PC-3 (cell line): ENCODE results near the gene PDE3B. TPM values are rescaled to one million over a fixed set of nuclear protein-coding genes. Genes with fewer than 3 reads are reported as not detected.

Experiments
- ATAC-seq: fragments of 200-7000 bp; cut with Tn5 transposase; 2 replicates; pipeline ENCODE4 v1.9.1; 2020; ENCODE audit warnings: mild to moderate bottlenecking, moderate library complexity
- BruUV-seq: library from RNA; stranded (reverse); fragments of 400-500 nt; replicated peaks from 2 replicates; lab custom pipeline; 2021; lab: Mats Ljungman, UMichigan
- CTCF ChIA-PET: fragments of 300-600 bp; sonication (Branson Sonifier 250); formaldehyde crosslinking; loops from one replicate; lab custom pipeline; 2022; ENCODE audit warnings: antibody characterized with exemption; lab: Charles Lee
- POLR2A ChIA-PET: fragments of 300-600 bp; sonication (Branson Sonifier 250); formaldehyde crosslinking; loops from one replicate; lab custom pipeline; 2022; ENCODE audit warnings: antibody characterized with exemption; ENCODE audit not compliant: unreplicated experiment; lab: Charles Lee
- DNase-seq: peaks from one replicate; pipeline ENCODE4 v3.0.0-alpha.2; 2015
- H2AFZ ChIP-seq: fragments of 300-600 bp; sonication (generic); 2 replicates; pipeline ENCODE4 v1.6.0; 2016; ENCODE audit warnings: antibody characterized with exemption, low read length
- H3F3A ChIP-seq: fragments of 300-600 bp; sonication (generic); one replicate; pipeline ENCODE4 v1.6.0; 2017; ENCODE audit warnings: antibody characterized with exemption, low read length, control low read depth, mild to moderate bottlenecking; ENCODE audit not compliant: unreplicated experiment
- H3K27ac ChIP-seq: fragments of 300-600 bp; sonication (generic); 2 replicates; pipeline ENCODE4 v1.5.1; 2016; ENCODE audit warnings: mild to moderate bottlenecking, low read length
- H3K27me3 ChIP-seq: fragments of 300-600 bp; sonication (generic); 2 replicates; pipeline ENCODE4 v1.6.1; 2016; ENCODE audit warnings: low read length, mixed read lengths
- H3K36me3 ChIP-seq: fragments of 300-600 bp; sonication (generic); 2 replicates; pipeline ENCODE4 v1.6.1; 2016; ENCODE audit warnings: low read depth, mixed run types, low read length, mixed read lengths
- H3K4me1 ChIP-seq: fragments of 300-600 bp; sonication (generic); 2 replicates; pipeline ENCODE4 v1.5.1; 2016; ENCODE audit warnings: low read length; ENCODE audit not compliant: insufficient read depth
- H3K4me2 ChIP-seq: fragments of 300-600 bp; sonication (generic); 2 replicates; pipeline ENCODE4 v1.6.0; 2016; ENCODE audit warnings: low read length
- H3K4me3 ChIP-seq: fragments of 300-600 bp; sonication (generic); 2 replicates; pipeline ENCODE4 v1.5.1; 2016; ENCODE audit warnings: mild to moderate bottlenecking, low read length, mixed read lengths
- H3K79me2 ChIP-seq: fragments of 300-600 bp; sonication (generic); 2 replicates; pipeline ENCODE4 v1.6.1; 2017; ENCODE audit warnings: low read length, mixed read lengths
- H3K9ac ChIP-seq: fragments of 300-600 bp; sonication (generic); 2 replicates; pipeline ENCODE4 v1.6.0; 2016; ENCODE audit warnings: mild to moderate bottlenecking, low read length
- H3K9me2 ChIP-seq: fragments of 300-600 bp; sonication (generic); replicated peaks from 2 replicates; pipeline ENCODE4 v1.6.1; 2016; ENCODE audit warnings: mixed run types, low read length, mixed read lengths
- H3K9me3 ChIP-seq: fragments of 300-600 bp; sonication (generic); 2 replicates; pipeline ENCODE4 v1.6.1; 2016; ENCODE audit warnings: low read length, mixed read lengths
- H4K20me1 ChIP-seq: fragments of 300-600 bp; sonication (generic); 2 replicates; pipeline ENCODE4 v1.6.1; 2016; ENCODE audit warnings: low read length, mixed read lengths
- CTCF ChIP-seq: fragments of 300-600 bp; sonication (generic); conservative IDR thresholded peaks from 2 replicates; pipeline ENCODE4 v1.5.1; 2017; ENCODE audit warnings: antibody characterized with exemption, low read depth, mild to moderate bottlenecking, low read length
- EZH2 ChIP-seq: fragments of 300-600 bp; sonication (generic); IDR thresholded peaks from one replicate; pipeline ENCODE4 v1.6.1; 2017; ENCODE audit warnings: antibody characterized with exemption, mild to moderate bottlenecking, low read length; ENCODE audit not compliant: unreplicated experiment
- EZH2phosphoT487 ChIP-seq: fragments of 300-600 bp; sonication (generic); IDR thresholded peaks from 2 replicates; pipeline ENCODE4 v1.6.1; 2018; ENCODE audit warnings: mild to moderate bottlenecking, antibody characterized with exemption, low read length, borderline replicate concordance
- intact Hi-C: fragments of 100-400 bp; cut with micrococcal nuclease; formaldehyde crosslinking; loops from 2 replicates; pipeline ENCODE4 v1.9.0; 2023
- total RNA-seq: library from RNA; depleted of rRNA; stranded (reverse); fragments of >200 nt; gene quantifications from 2 replicates; pipeline ENCODE4 v1.2.3, GENCODE V29; 2014

The PDE3B gene
- total RNA-seq, 1 experiment from 2014 or later = 0.11 TPM

- no peak overlapping the region for H3K4me2 ChIP-seq
- no peaks in the 10 kb centered on the region for H3K79me2 ChIP-seq
- peaks cover 8% of the 10 kb centered on the region for H3K4me1 ChIP-seq
- no peaks in the 10 kb centered on the region for H3K9me2 ChIP-seq
- no peak overlapping the region for H3K27ac ChIP-seq
- no peaks in the 10 kb centered on the region for H4K20me1 ChIP-seq
- H3K9me3 ChIP-seq = no peaks in the 10 kb centered on the region
- intact Hi-C loops = loop anchor here (2.0 kb wide), 1 partner anchor 21 kb away; no protein-coding TSS in a partner anchor
- H3K9ac ChIP-seq = no peak overlapping the region
- no peak overlapping the region for H2AFZ ChIP-seq
- no peaks in the 10 kb centered on the region for H3F3A ChIP-seq
- H3K36me3 ChIP-seq = no peaks in the 10 kb centered on the region
- BruUV-seq = no TSS peak
- ChIA-PET POLR2A (no interaction called here), CTCF (no interaction called here)
- ATAC-seq (no peak), DNase-seq (no peak)
- no peaks in the 10 kb centered on the region for H3K27me3 ChIP-seq
- no peak overlapping the region for H3K4me3 ChIP-seq
- TF ChIP-seq EZH2phosphoT487 (no peak), EZH2 (no peak), CTCF (no peak)
Measured at GRCh38 chr11:14873632-14874031, 230.0 kb downstream of the PDE3B start.

- ATAC-seq = no peak
- Histone ChIP-seq H3K4me1 (peaks cover 8% of the 10 kb centered on the region), H3K9ac (no peak overlapping the region), H3K4me3 (no peak overlapping the region), H3K4me2 (no peak overlapping the region), H3K27ac (no peak overlapping the region), H4K20me1 (no peaks in the 10 kb centered on the region), H3K79me2 (no peaks in the 10 kb centered on the region), H3K36me3 (no peaks in the 10 kb centered on the region), H2AFZ (no peak overlapping the region), H3K9me3 (no peaks in the 10 kb centered on the region), H3F3A (no peaks in the 10 kb centered on the region), H3K9me2 (no peaks in the 10 kb centered on the region), H3K27me3 (no peaks in the 10 kb centered on the region)
- no TSS peak for BruUV-seq
- ChIA-PET POLR2A (no interaction called here), CTCF (no interaction called here)
- TF ChIP-seq EZH2phosphoT487 (no peak), CTCF (no peak), EZH2 (no peak)
- DNase-seq = no peak
- intact Hi-C loops = no loop called here
Measured at GRCh38 chr11:14875163-14875562, 231.6 kb downstream of the PDE3B start.

GRCh38 chr11:14881576-14882193 is 238.1 kb downstream of the PDE3B start:
- Histone ChIP-seq H3K4me1 (no peaks in the 10 kb centered on the region), H3K9me2 (no peaks in the 10 kb centered on the region), H3K9me3 (no peaks in the 10 kb centered on the region), H3K4me3 (no peak overlapping the region), H3K79me2 (no peaks in the 10 kb centered on the region), H3F3A (no peaks in the 10 kb centered on the region), H3K4me2 (no peak overlapping the region), H4K20me1 (no peaks in the 10 kb centered on the region), H3K27me3 (no peaks in the 10 kb centered on the region), H2AFZ (no peak overlapping the region), H3K9ac (no peak overlapping the region), H3K36me3 (no peaks in the 10 kb centered on the region), H3K27ac (no peak overlapping the region)
- no TSS peak for BruUV-seq
- ChIA-PET CTCF (no interaction called here), POLR2A (no interaction called here)
- ATAC-seq (no peak), DNase-seq (no peak)
- intact Hi-C loops = no loop called here
- TF ChIP-seq EZH2phosphoT487 = no peak
